HCT116 (cell line): ENCODE data around the gene MIA3.

Experiments used
- EZH2 ChIP-seq: fragments of 200-600 bp; sonication (generic); IDR thresholded peaks from 2 replicates; pipeline ENCODE4 v1.6.1; 2017; ENCODE audit warnings: antibody characterized with exemption, mixed run types
- POLR2A ChIP-seq: IDR thresholded peaks from 2 replicates; pipeline ENCODE4 v1.7.0; 2011; ENCODE audit warnings: borderline replicate concordance; ENCODE audit not compliant: insufficient read depth, insufficient read length; ENCODE audit errors: extremely low read depth
- POLR2AphosphoS5 ChIP-seq: IDR thresholded peaks from 2 replicates; pipeline ENCODE4 v1.6.1; 2011; ENCODE audit warnings: mild to moderate bottlenecking, low read depth, low read length, moderate library complexity
- RAD21 ChIP-seq: IDR thresholded peaks from 2 replicates; pipeline ENCODE4 v1.6.1; 2012; ENCODE audit warnings: low read depth, mild to moderate bottlenecking
- SIN3A ChIP-seq: IDR thresholded peaks from 2 replicates; pipeline ENCODE4 v1.6.1; 2012; ENCODE audit warnings: low read depth
- ZNF274 ChIP-seq: fragments of 200-500 bp; sonication (Bioruptor generic); IDR thresholded peaks from 2 replicates; pipeline ENCODE4 v1.6.1; 2014; ENCODE audit warnings: mild to moderate bottlenecking, low read depth, low read length, inconsistent platforms
- TF ChIP-seq, protein P1 (sequence below), 3 experiments: fragments of 200-600 bp in 1 of 3; sonication (generic) in 1 of 3; IDR thresholded peaks in 2 of 3; conservative IDR thresholded peaks in 1 of 3; 2 replicates each; pipeline ENCODE4 v1.5.1; 2012 to 2017; ENCODE audit warnings: low read depth in 2 of 3, low read length in 2 of 3, antibody characterized with exemption in 1 of 3, borderline replicate concordance in 1 of 3, control low read depth in 1 of 3, mild to moderate bottlenecking in 1 of 3, mixed read lengths in 1 of 3, mixed run types in 1 of 3, moderate library complexity in 1 of 3; ENCODE audit not compliant: insufficient read depth in 1 of 3

DNA sequence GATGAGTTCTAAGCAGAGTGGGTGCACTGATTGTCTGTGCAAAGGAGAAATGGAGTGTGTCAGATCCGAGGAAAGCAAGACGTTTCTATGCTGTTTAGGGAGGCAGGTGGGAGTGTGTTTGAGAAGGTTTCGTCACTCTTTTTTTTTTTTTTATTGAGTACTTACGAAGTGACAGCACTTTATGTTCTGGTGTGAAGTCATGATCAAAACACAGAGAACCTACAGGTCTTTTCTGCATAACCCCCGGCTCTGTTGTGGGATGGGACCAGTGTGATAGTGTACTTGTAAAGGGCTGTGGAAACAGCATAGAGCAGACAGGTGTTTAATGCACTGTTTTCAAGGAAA lies 26.7 kb downstream of the MIA3 start:
- TF ChIP-seq POLR2A (no peak), EZH2 (no peak), SIN3A (no peak), ZNF274 (no peak), POLR2AphosphoS5 (no peak), RAD21 (no peak)
- TF ChIP-seq, protein P1, sequence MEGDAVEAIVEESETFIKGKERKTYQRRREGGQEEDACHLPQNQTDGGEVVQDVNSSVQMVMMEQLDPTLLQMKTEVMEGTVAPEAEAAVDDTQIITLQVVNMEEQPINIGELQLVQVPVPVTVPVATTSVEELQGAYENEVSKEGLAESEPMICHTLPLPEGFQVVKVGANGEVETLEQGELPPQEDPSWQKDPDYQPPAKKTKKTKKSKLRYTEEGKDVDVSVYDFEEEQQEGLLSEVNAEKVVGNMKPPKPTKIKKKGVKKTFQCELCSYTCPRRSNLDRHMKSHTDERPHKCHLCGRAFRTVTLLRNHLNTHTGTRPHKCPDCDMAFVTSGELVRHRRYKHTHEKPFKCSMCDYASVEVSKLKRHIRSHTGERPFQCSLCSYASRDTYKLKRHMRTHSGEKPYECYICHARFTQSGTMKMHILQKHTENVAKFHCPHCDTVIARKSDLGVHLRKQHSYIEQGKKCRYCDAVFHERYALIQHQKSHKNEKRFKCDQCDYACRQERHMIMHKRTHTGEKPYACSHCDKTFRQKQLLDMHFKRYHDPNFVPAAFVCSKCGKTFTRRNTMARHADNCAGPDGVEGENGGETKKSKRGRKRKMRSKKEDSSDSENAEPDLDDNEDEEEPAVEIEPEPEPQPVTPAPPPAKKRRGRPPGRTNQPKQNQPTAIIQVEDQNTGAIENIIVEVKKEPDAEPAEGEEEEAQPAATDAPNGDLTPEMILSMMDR (IDR thresholded peaks at IDR 0.05 in 2 of 3, conservative IDR thresholded peaks at IDR 0.05 in 1 of 3; ENCODE audit: borderline replicate concordance in 1 of 3, insufficient read depth in 1 of 3, low read depth in 2 of 3, low read length in 2 of 3) = no peak
